Stimulated activated CD8-positive, alpha-beta memory T cell treated with anti-CD3 and anti-CD28 coated beads, Interleukin-12 subunit alpha, Interleukin-12 subunit beta, amount 100 ng/mL, for 1 hour (primary cell): ENCODE measurements around the gene MBOAT7.

ENCODE experiments used
- DNase-seq: peaks from one replicate; pipeline ENCODE4 v3.0.0-alpha.2; 2020; ENCODE audit warnings: low read depth

MBOAT7 gene

DNA sequence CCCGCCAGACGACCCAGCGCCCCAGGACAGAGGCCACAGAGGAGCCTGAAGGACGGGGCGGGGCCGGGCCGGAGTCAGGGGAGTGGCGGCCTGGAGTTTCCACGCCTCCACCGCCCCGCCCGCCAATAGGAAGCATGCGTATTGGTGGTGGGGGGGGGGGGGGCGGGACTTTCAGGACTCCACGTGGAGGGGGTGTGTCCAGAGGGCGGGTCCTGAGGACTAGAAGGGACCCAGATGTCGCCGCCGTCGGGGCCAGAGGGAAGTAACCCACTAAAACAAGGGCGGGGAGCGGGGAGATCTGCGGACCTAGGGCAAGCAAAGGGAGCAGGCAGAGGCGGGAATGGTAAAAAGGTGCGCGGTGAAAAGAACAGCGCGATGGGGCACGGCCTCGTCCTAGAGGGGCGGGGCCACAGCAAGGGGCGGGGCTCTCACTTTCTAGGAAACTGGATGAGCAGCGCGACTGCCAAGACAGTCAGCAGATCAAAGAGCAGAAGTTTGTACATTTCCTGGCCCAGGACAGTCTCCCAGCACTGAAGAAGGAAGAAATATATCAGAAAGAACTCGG is 27.1 kb downstream of the MBOAT7 start:
- peak; percentile 61 for DNase-seq

DNA sequence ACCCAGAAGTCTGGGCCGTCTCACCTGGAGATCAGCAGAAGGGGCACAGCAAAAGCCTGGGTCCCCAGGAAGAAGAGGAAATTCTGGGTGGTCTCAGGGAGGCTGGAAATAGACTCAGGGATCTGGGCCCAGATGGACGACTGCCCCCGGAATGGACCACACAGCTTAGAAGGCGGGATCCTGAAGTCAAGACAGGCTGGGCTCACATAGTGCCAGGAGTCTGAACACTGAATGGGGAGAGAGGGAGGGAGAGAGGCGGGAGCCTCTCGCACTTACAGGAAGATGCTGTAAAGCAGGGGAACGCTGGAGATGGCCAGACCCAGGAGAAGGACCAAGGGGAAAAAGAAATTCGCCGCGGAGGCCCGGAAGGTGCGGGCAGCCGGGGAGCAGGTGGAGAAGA is 28.5 kb downstream of the MBOAT7 start:
- DNase-seq = no peak

DNA sequence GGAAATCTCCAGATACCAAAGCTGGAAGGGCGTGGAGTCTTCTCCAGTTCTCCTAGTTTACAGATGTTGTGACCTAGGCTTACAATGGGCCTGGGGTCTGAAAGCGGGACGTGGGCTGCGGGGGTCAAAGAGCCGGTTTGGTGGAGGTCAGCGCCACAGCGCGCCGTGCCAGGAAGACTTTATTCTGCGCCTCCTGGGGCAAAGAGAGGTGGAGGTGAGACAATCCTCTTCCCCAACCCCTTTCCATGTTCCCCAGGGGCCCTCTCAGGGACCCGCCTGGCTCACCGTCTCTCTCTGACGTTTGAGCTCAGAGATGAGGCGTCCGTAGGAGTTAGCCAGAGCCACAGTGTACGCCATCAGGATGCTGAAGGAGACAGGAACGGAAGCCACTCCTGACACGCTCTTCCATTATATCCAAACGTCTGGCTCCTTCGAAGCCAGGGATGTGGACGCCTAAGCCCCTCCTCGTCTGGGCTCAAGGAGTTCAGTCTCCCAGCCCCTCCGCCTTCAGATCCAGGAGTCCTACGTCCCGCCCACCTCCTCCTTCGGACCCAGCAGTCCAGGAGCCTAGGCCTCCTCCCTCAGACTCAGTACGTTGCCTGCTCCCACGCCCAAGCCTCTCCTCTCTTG is 29.1 kb downstream of the MBOAT7 start:
- DNase-seq = no peak

DNA sequence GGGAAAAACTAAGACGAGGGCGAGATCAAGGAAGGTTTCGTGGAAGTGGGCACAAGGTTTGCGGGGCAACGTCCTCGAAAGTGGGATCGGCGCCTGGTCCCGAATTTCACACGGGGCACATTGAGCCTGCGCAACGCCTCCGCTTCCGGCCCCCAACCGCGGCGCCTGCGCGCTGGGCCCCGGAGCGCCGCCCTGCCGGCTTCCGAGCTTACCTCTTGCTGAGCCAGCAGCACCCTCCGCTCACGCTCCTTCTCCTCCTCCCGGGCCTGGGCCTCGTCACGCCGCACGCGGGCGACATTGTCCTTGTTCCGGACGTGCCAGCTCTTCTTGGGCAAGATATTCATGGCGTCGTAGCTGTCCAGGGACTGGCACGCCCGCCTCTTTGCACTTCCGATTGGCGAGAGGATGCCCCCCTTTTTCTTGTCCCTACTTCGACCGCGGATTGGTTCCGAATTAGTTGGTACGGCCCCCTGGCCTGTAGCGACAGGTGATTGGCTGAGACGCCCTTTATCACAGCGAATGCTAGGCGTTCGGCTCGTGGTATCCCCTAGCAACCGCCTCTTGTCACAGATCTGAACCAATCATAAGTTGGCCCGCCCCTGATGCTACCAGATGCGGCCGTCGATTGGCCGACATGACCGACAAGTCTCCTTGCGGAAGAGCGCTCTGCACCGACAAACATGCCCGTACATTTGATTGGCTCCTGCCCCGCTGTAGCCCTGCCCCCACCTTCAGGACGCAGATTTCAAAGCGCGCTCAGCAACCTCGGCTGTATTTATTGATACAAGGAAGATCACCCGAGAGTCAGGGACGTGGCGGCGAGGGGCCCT is 29.8 kb downstream of the MBOAT7 start, which contains the start of gene LENG1:
LENG1 (minus strand) TSS at position 370 of the 830 bp plus-strand sequence; CDS start at position 344, 26 bp downstream.
- peak; percentile 98 for DNase-seq

DNA sequence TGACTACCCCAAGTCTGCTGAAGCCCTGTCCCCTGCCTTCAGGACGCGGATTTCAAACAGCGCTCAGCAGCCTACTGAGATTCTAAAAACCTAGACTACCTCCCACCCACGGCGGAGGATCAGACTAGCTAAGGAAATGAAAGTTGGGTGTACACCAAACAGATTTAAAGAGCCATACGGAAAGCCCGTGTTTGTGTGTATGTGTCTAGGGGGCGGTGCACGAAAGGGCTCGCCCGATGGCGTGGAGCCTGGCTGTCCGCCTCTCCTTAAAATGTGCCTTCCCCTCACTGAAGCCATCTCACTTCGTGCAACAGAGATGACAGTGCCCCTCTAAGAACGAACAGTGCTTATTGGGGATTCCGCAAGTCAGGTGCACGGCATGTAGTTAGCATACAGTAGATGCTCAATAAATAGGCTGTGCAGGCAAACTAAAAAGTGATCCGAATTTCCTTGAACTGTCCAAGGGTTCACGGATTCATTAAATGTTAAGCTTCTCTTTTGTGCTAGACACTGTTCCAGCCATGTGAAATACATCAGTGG is 30.5 kb downstream of the MBOAT7 start:
- no peak for DNase-seq

DNA sequence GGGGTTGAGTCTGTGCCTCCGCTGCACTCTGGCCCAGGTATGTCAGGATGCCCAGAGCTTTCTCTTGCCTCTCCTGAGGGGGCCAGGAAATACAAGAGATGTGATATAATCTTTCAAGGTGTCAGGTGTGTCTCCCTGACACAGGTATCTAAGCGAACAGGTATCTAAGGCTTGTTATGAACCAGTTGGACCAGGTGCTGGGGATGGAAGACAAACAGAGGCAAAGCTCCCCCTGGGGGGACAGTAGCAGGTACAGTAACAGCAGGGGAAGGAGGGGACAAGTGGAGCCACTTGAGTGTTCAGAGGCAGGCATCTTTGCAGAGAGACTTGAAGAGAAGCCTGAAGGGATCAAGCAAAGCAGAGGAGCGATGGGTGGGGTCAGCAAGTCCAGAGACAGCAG is 32.4 kb downstream of the MBOAT7 start:
- no peak for DNase-seq

DNA sequence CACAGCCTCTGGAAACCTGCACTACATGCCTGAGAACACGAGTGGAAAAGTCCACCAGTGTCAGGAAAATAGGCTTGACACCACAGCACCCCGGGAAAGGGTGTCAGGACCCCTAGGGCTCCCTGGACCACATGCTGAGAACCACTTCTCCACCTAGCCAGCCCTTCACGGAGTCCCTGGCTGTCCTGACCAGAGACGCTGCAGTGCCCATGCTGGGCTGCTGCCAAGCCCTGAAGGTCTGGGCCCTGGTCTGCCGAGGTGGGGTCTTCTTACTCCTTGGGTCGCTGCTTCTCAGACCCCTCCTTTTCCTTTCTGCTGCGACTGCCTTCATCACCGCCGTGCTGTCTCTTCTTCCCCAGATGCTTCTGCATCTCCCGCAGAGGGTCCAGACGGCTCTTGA is 32.9 kb downstream of the MBOAT7 start:
- no peak for DNase-seq

DNA sequence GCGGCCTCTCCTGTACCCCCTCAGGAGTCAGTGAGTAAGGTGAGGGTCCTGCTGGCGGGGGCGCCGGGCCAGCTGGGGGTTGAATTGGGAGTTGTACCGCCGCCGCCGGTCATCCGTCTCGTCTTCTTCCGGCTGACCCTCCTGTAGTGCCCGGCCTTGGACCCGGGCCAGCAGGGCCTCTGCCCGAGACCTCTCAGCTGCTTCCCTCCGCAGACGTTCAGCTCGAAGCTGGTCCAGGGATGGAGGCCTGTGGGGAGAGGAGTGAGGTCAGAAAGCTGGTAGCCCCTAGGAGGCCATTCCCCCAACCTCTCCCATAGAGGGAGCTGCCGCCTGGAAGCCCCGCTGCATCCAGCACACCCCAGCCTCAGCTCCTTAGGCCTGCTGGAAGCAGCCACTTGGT is 33.7 kb downstream of the MBOAT7 start:
- no peak for DNase-seq

DNA sequence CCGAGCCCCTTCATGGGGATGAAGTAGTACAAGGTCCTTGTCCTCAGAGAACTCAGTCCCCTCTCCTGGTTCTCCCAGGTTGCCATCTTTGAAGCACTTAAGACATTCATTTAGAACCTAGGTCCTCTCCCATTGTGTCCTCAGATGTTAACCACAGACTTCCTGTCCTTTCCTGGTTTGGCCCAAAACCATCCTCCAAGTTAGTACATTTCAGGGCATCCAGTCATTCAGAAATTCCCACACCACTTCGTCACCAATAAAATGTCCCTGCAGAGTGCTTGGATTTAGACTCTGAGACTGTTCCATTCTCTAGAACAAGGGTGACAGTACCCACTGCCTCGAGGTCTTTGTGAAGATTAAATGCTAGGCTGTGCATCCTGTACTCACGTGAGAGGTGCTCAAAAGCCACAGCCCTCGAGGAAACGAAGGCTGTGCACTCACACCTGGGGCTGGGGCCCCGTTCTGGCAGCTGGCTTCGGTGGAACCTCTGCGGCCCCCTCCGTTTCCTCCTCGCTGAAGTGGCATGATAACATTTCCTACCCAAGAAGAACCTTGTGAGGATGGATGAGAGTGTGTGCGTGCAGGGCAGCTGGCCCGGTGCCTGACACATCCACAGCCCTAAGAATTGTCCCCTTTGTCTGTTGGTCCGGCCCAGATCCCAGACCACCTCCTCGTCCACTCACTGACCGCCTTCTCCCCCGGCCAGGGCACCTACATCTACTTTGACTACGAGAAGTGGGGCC is 34.6 kb downstream of the MBOAT7 start:
- DNase-seq = no peak

DNA sequence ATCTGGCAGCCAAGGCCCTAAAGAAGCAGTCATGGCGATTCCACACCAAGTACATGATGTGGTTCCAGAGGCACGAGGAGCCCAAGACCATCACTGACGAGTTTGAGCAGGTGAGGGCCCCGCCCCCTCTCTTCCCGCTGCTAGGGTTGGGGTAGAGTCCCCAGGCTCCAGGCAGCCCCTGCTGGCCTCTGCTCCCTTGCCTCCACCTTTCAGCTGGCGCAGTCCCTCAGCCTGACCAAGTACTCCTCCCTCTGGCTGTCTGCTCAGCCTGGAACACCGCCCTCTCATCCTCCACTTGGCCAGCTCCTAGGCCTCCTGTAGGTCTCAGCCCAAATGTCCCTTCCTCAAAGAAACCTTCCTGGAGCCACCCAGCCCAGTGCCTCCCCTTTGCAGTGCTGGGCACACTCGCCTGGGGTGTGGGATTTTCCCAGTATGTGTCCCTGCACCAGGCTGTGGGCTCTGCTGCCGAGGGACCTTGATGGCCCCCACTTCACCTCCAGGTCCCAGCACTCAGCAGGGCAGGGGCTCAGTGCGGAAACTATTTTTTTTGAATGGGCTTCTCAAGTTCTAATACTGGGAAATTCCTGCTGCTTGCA is 35.6 kb downstream of the MBOAT7 start:
- DNase-seq = no peak

DNA sequence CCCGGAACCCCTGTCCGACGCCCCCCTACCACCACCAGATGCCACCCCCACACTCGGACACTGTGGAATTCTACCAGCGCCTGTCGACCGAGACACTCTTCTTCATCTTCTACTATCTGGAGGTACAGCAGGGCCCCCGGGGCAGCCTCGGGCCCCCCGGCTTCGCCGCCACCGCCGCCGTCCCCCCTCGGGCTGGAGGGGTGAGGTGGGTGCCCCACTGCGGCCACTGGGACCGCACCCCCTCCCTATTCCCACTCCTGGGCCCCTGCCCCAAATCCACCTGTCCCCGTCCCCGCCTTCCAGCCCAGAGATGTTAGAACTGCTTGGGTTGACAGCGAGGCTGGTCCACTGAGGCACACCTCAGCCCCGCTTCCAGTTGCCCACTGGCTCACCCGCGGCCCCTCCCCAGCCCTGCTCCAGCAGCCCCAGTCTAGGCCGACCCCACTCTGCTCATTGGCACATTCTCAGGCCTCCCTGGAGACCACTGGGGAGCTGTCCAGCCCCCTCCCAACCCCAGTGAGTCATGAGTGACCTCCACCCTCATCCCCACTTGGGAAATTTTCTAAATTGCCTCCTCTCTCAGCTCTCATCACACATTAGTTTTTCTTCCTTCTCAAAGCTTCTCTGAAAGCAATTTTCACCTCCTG is 36.4 kb downstream of the MBOAT7 start:
- no peak for DNase-seq

DNA sequence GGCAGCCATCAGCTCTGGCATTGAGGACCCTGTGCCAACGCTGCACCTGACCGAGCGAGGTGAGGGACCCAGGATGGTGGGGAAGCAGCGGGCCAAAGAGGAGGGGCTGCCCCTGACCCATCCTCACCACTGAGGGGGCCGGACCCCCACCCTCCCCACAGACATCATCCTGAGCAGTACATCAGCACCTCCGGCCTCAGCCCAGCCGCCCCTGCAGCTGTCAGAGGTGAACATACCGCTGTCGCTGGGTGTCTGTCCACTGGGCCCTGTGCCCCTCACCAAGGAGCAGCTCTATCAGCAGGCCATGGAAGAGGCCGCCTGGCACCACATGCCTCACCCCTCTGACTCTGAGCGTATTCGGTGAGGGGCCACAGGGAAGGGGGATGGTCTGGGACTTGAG is 37.1 kb downstream of the MBOAT7 start:
- DNase-seq = no peak

DNA sequence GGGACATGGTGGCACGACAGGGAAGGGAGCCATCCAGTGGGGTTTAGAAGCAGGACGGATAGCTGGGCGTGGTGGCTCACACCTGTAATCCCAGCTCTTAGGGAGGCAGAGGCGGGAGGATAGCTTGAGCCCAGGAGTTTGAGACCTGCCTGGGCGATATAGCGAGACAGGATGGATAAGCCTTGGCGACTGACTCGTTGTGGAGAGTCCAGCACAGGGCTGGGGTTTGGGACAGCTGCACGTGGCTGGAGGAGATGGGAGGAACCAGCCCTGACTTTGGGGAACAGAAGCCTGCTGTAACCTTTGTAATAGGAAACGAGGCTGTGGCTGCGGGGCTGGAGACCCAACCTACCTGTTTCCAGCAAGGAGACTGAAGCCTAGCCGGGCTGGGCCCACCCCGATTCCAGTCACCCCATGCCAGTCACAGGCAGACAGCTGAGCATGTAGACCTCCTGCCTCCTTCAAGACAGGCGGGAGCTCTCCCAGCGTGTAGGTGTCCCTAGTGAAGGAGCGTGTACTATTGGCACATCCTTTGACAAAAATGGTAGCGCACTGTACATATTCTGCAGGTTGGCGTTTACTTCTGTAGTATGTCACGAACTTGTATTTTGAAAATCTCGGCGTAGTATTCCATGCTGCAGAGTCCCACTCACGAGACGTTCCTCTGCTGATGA is 37.9 kb downstream of the MBOAT7 start:
- no peak for DNase-seq

DNA sequence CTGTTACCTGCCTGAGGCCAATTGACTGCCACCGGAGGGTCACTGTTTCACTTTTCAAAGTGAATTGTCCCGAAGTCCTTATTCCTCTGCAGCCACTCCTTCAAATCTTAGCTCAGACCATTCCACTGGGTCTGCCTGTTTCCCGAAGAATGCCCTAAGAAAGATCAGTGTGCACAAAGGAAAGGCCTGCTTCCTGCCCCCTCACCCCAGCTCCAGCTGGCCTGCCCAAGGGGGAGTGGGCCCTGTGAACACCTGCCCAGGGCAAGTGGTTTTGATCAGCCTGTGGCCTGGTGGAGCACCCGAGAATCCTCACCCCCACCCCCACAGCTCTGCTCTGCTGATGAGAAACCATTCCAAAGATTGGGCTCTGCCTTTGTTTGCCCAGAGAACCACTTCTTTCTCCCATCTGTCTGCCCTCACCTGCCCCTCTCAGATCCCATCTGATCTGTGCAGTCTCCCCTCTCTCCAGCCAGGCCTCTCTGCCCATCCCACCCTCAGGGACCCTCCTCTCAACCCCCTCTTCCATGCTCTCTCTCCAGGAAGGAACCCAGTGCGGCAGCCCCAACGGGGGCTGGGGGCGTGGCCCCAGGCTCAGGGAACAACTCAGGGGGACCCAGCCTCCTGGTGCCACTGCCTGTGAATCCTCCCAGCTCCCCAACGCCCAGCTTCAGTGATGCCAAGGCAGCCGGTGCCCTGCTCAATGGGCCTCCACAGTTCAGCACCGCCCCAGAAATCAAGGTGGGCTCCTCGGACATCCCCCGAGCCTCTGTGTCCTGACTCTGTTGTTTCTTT is 40.2 kb downstream of the MBOAT7 start:
- no peak for DNase-seq

DNA sequence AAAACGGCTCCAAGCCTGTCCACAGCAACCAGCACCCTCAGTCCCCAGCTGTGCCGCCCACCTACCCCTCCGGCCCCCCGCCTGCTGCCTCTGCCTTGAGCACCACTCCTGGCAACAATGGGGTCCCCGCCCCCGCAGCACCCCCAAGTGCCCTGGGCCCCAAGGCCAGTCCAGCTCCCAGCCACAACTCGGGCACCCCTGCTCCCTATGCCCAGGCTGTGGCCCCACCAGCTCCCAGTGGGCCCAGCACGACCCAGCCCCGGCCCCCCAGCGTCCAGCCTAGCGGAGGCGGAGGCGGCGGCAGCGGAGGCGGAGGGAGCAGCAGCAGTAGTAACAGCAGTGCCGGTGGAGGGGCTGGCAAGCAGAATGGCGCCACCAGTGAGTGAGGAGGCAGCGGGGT is 41.2 kb downstream of the MBOAT7 start:
- no peak for DNase-seq

DNA sequence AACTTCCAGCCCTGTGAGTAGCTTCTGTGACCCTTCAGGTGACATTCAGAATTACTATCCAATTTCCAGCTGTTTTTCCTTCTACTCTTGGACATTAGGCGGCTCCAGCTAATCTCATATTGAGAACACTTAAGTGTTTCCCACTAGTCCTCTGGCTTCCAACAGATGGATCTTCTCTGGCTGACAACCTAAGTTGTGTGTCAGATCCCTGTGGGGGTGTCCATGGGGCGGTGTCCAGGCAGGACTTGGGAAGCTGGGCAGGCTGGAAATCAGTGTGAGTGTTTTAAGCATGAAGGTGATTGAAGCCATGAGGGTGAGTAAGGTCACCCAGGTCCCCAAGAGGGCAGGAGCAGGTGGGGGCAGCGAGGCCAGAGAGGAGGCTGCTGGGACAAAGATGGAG is 41.7 kb downstream of the MBOAT7 start:
- DNase-seq = no peak

DNA sequence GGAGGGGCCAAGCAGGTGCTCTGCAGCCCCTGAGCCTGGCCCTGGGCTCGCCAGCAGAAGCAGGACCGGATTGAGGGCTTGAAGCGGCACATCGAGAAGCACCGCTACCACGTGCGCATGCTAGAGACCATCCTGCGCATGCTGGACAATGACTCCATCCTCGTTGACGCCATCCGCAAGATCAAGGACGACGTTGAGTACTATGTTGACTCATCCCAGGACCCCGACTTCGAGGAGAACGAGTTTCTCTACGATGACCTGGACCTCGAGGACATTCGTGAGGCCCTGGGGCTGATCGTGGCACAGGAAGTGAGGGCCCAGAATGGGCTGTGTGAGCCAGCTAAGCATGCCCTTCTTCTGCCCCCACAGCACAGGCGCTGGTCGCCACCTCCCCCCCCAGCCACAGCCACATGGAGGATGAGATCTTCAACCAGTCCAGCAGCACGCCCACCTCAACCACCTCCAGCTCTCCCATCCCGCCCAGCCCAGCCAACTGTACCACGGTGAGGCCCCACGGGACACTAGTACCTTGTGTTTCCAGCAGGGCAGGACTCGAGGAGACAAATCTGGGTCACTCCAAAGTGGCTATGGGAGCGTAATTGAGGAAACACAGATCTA is 43.7 kb downstream of the MBOAT7 start:
- DNase-seq = no peak

DNA sequence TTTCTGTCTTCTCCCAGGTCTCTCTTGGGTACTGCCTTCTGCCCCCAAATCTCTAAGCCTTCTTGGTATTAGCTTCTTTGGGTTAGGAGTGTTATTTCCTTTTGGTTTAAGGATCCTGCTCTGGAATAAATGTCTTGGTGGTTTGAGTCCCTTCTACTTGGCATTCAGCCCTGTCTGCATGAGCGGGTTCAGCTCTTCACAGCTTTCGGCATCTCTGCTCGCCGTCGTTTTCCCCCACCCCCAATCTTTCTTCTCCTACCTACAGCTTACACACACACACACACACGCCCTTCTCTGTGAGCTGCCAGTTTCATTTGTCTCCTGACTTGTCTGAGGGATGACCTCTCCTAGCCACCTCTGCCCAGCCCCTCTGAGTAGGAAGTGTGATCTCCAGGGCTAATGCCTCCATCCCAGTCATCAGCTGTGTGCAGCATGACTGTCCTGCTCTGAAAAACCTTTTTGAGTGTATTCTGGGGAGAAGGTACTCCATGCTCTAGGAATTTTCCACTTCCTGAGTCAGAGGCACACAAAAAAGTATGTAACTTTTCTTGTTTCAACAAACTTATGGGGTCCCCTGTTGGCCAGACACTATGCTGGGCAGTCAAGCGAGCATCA is 47.1 kb downstream of the MBOAT7 start:
- DNase-seq = no peak

DNA sequence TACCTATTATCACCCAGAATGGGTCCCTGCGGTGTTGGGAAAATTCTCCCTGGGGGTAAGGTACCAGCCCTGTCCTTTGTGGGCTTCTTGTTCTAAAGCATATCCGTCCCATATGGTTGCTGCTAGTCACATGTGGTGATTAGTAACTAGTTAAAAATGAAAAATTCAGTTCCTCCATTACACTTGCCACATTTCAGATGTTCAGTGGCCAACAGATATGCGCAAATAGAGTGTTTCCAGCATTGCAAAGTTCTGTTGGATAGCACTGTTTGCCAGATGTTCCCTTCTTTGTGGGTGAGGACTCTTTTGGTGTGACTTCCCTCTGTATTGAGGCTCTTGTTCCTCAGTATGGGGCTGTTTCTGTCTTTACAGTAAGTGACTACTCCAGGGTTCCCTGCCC is 48.0 kb downstream of the MBOAT7 start:
- DNase-seq = no peak
